GM15510 (cell line): ENCODE measurements around the gene SRCIN1.

Source experiments
- POLR2A ChIP-seq: IDR thresholded peaks from 3 replicates; pipeline ENCODE4 v1.6.1; 2011; ENCODE audit warnings: borderline replicate concordance; ENCODE audit not compliant: insufficient read length; ENCODE audit errors: extremely low read depth

SRCIN1 gene

GRCh38 chr17:38617967-38618760 lies 12.4 kb upstream of the SRCIN1 start:
- TF ChIP-seq POLR2A, result no peak

GRCh38 chr17:38617074-38617860 lies 11.5 kb upstream of the SRCIN1 start:
- no peak for TF ChIP-seq POLR2A

- TF ChIP-seq POLR2A, result no peak
Measured at GRCh38 chr17:38616361-38616760, 10.6 kb upstream of the SRCIN1 start.

- TF ChIP-seq POLR2A, result no peak
Measured at GRCh38 chr17:38613981-38614779, 8.4 kb upstream of the SRCIN1 start.

- no peak for TF ChIP-seq POLR2A
Measured at GRCh38 chr17:38613525-38613980, 7.8 kb upstream of the SRCIN1 start.

- TF ChIP-seq POLR2A, result no peak
Measured at GRCh38 chr17:38611872-38612376, 6.2 kb upstream of the SRCIN1 start.

- TF ChIP-seq POLR2A, result no peak
Measured at GRCh38 chr17:38611070-38611786, 5.5 kb upstream of the SRCIN1 start.

- no peak for TF ChIP-seq POLR2A
Measured at GRCh38 chr17:38609280-38610031, 3.7 kb upstream of the SRCIN1 start.

GRCh38 chr17:38608648-38609047 lies 2.9 kb upstream of the SRCIN1 start:
- no peak for TF ChIP-seq POLR2A

GRCh38 chr17:38606646-38607611 lies 1.2 kb upstream of the SRCIN1 start:
- no peak for TF ChIP-seq POLR2A

- TF ChIP-seq POLR2A, result no peak
Measured at GRCh38 chr17:38605411-38605840, 326 bp downstream of the SRCIN1 start.
